ENCODE measurements around the gene APOO.

DNA sequence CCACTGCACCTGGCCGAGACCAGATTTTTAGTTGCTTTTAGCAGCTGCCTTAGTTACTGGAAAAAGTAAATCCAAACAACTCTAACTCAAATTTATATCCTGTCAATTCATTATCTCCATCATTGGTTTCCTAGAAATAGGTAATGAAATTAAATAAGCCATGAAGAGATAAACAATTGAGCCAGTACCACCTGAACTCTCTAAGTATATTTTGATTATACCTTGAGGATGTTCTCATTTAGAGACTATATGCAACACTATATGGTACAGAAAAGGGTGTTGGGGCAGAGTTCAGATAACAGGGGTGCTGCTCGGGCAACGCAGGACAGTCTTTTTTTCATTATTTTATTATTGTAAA is 89.8 kb downstream of the APOO start:
- no peak for TF ChIP-seq POLR2A (IDR thresholded peaks at IDR 0.05)
- TF ChIP-seq, protein P1, sequence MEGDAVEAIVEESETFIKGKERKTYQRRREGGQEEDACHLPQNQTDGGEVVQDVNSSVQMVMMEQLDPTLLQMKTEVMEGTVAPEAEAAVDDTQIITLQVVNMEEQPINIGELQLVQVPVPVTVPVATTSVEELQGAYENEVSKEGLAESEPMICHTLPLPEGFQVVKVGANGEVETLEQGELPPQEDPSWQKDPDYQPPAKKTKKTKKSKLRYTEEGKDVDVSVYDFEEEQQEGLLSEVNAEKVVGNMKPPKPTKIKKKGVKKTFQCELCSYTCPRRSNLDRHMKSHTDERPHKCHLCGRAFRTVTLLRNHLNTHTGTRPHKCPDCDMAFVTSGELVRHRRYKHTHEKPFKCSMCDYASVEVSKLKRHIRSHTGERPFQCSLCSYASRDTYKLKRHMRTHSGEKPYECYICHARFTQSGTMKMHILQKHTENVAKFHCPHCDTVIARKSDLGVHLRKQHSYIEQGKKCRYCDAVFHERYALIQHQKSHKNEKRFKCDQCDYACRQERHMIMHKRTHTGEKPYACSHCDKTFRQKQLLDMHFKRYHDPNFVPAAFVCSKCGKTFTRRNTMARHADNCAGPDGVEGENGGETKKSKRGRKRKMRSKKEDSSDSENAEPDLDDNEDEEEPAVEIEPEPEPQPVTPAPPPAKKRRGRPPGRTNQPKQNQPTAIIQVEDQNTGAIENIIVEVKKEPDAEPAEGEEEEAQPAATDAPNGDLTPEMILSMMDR (IDR thresholded peaks at IDR 0.05): no peak
